Stromal cell of bone marrow (primary cell): Measurements from ENCODE around the gene NPM1.
"Not testable (repeated sequence)": the region's sequence is repeated elsewhere in the genome, so short reads cannot be mapped to it uniquely, and the experiment has no call there.

Source experiments
- DNase-seq: peaks from one replicate; pipeline ENCODE4 v3.0.0-alpha.2; 2012; ENCODE audit warnings: low read depth

The NPM1 gene

DNA sequence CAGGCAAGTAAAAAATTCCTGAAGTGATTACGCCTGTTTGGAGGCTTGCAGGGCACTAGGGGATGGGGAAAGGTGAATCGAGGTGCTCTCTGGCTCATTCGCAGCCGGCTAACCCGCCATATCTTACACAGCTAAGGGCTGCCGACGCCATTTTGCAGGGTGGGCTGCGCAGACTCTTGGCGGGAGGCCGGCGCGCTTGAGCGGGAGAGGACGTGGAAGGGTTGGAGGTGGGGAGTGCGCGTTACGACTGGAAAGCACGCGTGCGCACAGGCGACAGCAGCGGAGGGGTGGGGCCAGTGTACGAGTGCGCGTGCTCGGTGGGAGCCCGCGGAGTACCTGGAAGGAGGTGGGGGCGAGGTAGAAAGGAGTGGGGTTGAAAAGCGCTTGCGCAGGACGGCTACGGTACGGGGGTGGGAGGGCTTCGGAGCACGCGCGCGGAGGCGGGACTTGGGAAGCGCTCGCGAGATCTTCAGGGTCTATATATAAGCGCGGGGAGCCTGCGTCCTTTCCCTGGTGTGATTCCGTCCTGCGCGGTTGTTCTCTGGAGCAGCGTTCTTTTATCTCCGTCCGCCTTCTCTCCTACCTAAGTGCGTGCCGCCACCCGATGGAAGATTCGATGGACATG lies at the start of gene NPM1:
TSS of gene NPM1 (plus strand) at position 505 of the 625 bp plus-strand sequence. CDS start at position 605, 100 bp downstream.
- DNase-seq = peak; percentile 91

DNA sequence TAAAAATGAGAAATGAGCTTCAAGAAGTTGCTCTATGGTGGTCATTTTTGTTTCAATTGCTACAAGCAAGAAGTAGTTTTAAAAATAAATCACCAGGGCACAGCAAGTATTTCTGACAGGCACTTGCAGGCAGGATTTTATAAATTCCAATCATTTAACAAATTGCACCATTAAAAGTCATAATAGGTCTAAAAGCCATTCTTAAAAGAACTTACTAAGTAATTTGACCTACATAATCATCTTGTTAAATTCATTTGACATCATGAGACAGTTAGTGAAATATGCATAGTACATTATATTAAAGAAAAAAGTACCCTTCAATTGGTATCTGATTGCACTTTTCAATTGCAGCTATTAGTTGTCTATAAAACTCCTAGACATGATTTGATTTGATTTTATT lies 47.6 kb upstream of the NPM1 start:
- DNase-seq = no peak

- no peak for DNase-seq
These were observed 47.2 kb upstream of the NPM1 start for GRCh38 chr5:171340491-171340890.

DNA sequence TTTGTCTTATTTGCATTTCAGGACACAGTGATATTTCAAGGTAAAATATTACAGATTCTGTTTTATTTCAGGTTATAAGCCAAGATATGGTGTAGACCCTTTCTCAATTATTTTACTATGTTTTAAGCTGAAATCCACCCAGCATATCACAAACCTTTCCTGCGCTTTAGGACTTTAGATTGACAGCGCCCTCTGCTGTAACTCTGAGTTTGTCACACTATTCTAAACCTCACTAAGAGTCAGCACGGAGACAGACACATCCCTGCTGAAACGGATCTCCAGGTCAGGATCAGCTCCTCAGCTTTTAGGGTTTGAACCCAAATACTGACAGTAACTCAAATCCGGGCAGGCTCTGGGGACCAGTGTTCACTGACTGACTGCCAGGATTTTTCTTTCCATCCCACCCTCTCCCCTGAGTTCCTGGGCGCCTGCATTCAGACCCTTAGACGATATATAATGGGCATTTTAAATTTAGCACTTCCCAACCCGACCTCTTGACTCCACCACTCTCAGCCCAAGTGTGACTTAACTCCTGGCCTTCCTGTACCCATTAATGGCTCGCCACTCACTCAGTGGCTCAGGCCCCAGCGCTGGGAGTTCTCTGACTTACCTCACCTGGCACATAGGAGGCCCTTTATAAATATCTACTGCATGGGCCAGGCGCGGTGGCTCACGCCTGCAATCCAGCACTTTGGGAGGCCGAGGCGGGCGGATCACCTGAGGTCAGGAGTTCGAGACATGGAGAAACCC lies 45.1 kb upstream of the NPM1 start:
- DNase-seq = peak; percentile 37

GRCh38 chr5:171344936-171345608 lies 42.6 kb upstream of the NPM1 start:
- DNase-seq = no peak

- no peak for DNase-seq
These were observed 36.0 kb upstream of the NPM1 start for GRCh38 chr5:171351536-171352073.

DNA sequence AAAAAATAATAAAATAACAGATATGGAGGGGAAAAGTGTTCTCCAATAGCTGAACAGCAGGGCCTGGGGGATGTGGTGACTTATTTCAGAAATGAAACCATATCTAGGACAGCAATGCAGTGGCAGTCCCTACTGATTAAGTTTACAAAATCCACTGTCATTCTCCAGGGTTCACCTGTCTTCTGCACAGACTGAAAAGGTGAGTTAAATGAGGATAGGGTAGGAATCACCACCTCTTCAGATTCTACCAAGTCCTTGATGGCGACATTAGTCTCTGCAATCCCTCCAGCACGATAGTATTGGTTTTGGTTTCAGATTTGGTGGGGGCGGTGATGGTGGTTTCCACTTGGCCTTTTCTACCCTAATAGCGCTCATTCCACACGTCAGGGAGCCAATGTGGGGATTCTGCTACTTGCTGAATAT lies 32.3 kb upstream of the NPM1 start:
- no peak for DNase-seq

- no peak for DNase-seq
These were observed 29.8 kb upstream of the NPM1 start for GRCh38 chr5:171357843-171358242.

DNA sequence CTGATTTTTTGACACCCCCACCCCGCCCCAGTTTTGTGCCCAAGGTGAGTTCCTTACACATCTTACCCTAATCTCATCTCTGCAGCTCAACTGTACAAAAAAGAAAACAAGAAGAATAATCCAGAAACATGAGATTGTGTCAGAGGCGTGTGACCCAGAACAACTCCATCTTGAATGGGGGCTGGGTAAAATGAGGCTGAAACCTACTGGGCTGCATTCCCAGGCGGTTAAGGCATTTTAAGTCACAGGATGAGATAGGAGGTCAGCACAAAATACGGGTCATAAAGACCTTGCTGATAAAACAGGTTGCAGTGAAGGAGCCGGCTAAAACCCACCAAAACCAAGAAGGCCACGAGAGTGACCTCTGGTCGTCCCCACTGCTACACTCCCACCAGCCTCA lies 26.5 kb upstream of the NPM1 start:
- not testable (repeated sequence) for DNase-seq

DNA sequence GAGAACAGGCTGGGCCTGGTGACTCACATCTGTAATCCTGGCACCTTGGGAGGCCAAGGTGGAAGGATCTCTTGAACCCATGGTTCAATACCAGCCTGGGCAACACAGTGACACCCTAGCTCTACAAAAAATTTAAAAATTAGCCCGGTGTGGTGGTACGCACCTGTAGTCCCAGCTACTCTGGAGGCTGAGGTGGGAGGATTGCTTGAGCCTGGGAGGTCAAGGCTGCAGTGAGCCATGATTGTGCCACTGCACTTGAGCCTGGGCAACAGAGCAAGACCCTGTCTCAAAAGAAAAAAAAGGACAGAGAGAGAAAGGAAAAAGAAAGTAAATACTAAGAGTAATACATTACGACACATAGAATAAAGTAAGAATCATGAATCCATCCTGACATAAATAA lies 24.4 kb upstream of the NPM1 start:
- not testable (repeated sequence) for DNase-seq

GRCh38 chr5:171363846-171364245 lies 23.8 kb upstream of the NPM1 start:
- DNase-seq = no peak

- no peak for DNase-seq
These were observed 22.3 kb upstream of the NPM1 start for GRCh38 chr5:171365351-171365750.

DNA sequence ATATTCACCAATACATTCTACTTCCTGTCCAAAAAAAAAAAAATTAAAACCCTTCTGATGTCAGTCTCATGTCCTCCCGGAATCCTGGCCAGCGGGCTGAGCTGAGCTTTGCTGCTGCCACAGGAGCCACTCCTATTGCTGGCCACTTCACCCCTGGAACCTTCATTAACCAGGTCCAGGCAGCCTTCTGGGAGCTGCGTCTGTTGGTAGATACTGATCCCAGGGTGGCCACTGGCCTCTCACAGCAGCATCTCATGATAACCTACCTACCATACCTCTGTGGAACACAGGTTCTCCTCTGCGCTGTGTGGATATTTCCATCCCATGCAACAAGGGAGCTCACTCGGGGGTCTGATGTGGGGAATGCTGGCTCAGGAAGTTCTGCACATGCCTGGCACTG lies 21.0 kb upstream of the NPM1 start:
- no peak for DNase-seq

DNA sequence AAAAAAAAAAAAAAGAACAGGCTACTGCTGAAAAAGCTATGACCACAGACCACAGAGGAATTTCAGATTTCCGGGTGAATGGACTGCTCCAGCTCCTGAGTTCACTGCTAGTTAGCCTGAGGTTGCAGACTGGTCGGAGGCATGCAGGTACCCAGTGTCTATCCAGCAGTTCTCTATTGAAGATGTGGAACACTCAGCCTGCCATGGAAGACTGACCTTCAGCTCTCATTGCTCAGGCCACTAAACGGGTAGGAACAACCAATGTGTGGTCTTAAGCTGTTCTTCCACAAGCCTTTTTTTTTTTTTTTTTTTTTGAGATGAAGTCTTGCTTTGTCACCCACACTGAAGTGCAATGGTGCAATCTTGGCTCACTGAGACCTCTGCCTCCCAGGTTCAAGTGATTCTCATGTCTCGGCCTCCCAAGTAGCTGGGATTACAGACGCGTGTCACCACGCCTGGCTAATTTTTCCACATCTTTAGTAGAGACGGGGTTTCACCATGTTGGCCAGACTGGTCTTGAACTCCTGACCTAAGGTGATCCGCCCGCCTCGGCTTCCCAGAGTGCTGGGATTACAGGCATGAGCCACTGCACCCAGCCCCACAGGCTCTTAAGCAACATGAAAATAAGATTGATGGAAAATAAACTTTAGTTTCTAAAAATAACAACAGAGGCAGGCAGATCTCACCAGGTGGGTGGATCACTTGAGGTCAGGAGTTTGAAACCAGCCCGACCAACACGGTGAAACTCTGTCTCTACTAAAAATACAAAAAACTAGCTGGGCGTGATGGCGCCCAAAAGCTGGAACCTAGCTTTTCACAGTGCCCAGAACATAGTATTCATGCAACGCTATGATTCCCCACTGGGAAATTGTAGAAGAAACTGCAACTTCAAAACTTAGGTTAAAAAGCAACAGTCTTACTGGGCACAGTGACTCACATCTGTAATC lies 20.0 kb upstream of the NPM1 start:
- no peak for DNase-seq

GRCh38 chr5:171369056-171369455 lies 18.6 kb upstream of the NPM1 start:
- no peak for DNase-seq

DNA sequence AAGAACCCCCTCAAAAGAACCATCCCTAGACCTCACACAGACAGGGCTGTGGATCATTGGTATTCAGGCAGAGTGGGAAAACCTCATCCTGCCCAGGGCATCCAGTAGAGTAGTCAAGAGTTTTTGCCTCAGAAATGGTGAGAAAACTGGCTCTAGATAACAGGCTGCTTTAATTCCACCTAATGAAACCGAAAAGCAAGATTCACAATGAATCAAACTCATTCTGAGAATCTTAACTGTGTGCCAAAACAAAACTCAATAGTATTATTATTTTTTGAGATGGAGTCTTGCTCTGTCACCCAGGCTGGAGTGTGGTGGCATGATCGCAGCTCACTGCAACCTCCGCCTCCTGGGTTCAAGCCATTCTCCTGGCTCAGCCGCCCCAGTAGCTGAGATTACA lies 17.8 kb upstream of the NPM1 start:
- no peak for DNase-seq

DNA sequence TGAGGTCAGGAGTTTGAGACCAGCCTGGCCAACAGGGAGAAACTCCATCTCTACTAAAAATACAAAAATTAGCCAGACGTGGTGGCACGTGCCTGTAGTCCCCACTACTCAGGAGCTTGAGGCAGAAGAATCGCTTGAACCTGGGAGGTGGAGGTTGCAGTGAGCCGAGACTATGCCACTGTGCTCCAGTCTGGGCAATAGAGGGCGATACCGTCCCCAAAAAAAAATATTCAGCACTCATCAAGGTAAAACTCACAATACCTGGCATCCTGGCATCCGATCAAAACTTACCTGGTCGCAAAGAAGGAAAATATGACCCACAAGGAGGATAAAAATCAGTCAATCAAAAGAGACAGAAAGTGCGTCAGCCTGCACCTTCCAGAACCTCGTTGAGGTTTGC lies 16.8 kb upstream of the NPM1 start:
- not testable (repeated sequence) for DNase-seq

DNA sequence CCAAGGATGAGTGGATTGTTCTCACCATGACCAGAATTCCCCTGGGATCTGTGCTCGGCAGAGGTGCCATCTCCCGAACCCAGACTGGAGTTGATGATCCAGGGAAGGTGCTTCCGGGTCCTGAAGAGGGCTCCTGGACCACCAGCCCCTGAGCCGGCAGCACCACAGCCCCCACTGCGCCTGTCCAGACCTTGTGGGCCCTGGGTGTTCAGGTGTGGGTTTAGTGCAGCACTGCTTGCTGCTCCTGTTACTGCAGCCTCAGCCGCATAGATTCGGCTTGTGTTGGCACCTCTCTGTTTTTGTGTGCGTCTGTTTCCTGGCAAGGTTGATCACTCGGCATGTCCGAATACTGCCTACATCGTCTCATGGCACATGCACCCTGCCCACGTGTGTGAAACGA lies 16.3 kb upstream of the NPM1 start:
- no peak for DNase-seq

DNA sequence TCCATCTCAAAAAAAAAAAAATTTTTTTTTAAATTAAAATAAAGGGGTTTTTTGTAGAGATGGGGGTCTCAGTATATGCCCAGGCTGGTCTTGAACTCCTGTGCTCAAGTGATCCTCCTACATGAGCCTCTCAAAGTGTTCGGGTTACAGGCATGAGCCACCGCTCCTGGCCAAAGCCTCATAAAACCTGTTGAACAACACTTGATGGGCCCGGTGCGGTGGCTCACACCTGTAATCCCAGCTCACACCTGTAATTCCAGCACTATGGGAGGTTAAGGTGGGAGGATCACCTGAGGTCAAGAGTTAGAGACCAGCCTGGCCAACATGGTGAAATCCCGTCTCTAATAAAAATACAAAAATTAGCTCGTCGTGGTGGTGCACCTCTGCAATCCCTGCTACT lies 7.7 kb upstream of the NPM1 start:
- DNase-seq = no peak

DNA sequence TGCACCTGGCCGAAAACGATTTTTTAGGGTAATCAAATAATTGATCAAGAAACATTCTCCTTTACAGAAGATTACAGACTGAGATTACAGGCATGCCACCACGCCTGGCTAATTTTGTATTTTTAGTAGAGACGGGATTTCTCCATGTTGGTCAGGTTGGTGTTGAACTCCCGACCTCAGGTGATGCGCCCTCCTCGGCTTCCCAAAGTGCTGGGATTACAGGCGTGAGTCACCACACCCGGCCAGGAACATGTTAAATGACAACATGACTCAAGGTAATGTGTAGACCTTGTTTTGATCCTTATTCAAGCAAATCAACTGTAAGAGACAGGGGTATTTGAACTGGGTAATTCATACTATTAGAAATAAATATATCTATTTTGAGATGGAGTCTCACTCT lies 3.2 kb upstream of the NPM1 start:
- not testable (repeated sequence) for DNase-seq

GRCh38 chr5:171384999-171385398 lies 2.6 kb upstream of the NPM1 start:
- not testable (repeated sequence) for DNase-seq
